ENCODE results near the gene C15orf61. TPM values are rescaled to one million over a fixed set of nuclear protein-coding genes. Genes with fewer than 3 reads are reported as not detected.

Gene C15orf61
- polyA plus RNA-seq, 1 donor, result 4.9 TPM

Other genes with a start within 250 kb of the C15orf61 start
- gene MAP2K5, start 21.6 kb downstream of the C15orf61 start, polyA plus RNA-seq, result 13.7 TPM

Data from large intestine (tissue), 1 donor.